ENCODE data around the gene ZMYND19. TPM values are rescaled to one million over a fixed set of nuclear protein-coding genes. Genes with fewer than 3 reads are reported as not detected.

Gene ZMYND19
- total RNA-seq, 4 donors from 2014 or later = 5.8 to 15.2 (median 11.8) TPM

GRCh38 chr9:137575716-137576411, 14.4 kb downstream of the ZMYND19 start:
- TF ChIP-seq POLR2A (IDR thresholded peaks at IDR 0.05) (no peak), CTCF (IDR thresholded peaks at IDR 0.05 in 4 of 5, conservative IDR thresholded peaks at IDR 0.05 in 1 of 5) (no peak)
- Histone ChIP-seq H3K27me3 (no peaks in the 10 kb centered on the region), H3K4me1 (peaks cover 32 to 39% of the 10 kb centered on the region in 2 donors), H3K9me3 (no peaks in the 10 kb centered on the region), H3K27ac (peak overlapping the region in 2 of 4 donors; percentile 46 to 60), H3K4me3 (no peak overlapping the region), H3K36me3 (peaks cover 0 to 46% of the 10 kb centered on the region in 2 donors)
- in situ Hi-C loops (cut with MboI; ENCODE audit: low sequenced_read_pairs in 4 of 4) = no loop called here
- ATAC-seq (no peak), DNase-seq (no peak)
- intact Hi-C loops (cut with DNase I; ENCODE audit: low total_unique reads) = no loop called here

GRCh38 chr9:137575364-137575715, 15.0 kb downstream of the ZMYND19 start:
- ATAC-seq (no peak), DNase-seq (no peak)
- Histone ChIP-seq H3K27me3 (no peaks in the 10 kb centered on the region), H3K27ac (peak overlapping the region in 2 of 4 donors; percentile 46 to 60), H3K4me3 (no peak overlapping the region), H3K4me1 (peaks cover 29 to 37% of the 10 kb centered on the region in 2 donors), H3K36me3 (peaks cover 0 to 46% of the 10 kb centered on the region in 2 donors), H3K9me3 (no peaks in the 10 kb centered on the region)
- TF ChIP-seq CTCF (IDR thresholded peaks at IDR 0.05 in 4 of 5, conservative IDR thresholded peaks at IDR 0.05 in 1 of 5) (no peak), POLR2A (IDR thresholded peaks at IDR 0.05) (no peak)
- in situ Hi-C loops (cut with MboI; ENCODE audit: low sequenced_read_pairs in 4 of 4) = no loop called here
- intact Hi-C loops (cut with DNase I; ENCODE audit: low total_unique reads) = no loop called here

GRCh38 chr9:137574192-137574591, 16.1 kb downstream of the ZMYND19 start:
- in situ Hi-C loops (cut with MboI; ENCODE audit: low sequenced_read_pairs in 4 of 4) = no loop called here
- no peaks in the 10 kb centered on the region for H3K27me3 ChIP-seq
- H3K9me3 ChIP-seq = no peaks in the 10 kb centered on the region
- H3K36me3 ChIP-seq = peaks cover 0 to 46% of the 10 kb centered on the region in 2 donors
- no peak overlapping the region for H3K27ac ChIP-seq
- DNase-seq (no peak), ATAC-seq (no peak)
- TF ChIP-seq POLR2A (IDR thresholded peaks at IDR 0.05) (no peak), CTCF (IDR thresholded peaks at IDR 0.05 in 4 of 5, conservative IDR thresholded peaks at IDR 0.05 in 1 of 5) (no peak)
- intact Hi-C loops (cut with DNase I; ENCODE audit: low total_unique reads) = no loop called here
- H3K4me1 ChIP-seq = peaks cover 29 to 32% of the 10 kb centered on the region in 2 donors
- H3K4me3 ChIP-seq = no peak overlapping the region

- Histone ChIP-seq H3K4me3 (no peak overlapping the region), H3K9me3 (no peaks in the 10 kb centered on the region), H3K27me3 (no peaks in the 10 kb centered on the region), H3K27ac (no peak overlapping the region), H3K36me3 (peaks cover 0 to 38% of the 10 kb centered on the region in 2 donors), H3K4me1 (peaks cover 4 to 6% of the 10 kb centered on the region in 2 donors)
- DNase-seq (no peak), ATAC-seq (no peak)
- in situ Hi-C loops (cut with MboI; ENCODE audit: low sequenced_read_pairs in 4 of 4) = no loop called here
- intact Hi-C loops (cut with DNase I; ENCODE audit: low total_unique reads) = no loop called here
- no peak for TF ChIP-seq CTCF (IDR thresholded peaks at IDR 0.05 in 4 of 5, conservative IDR thresholded peaks at IDR 0.05 in 1 of 5)
- TF ChIP-seq POLR2A (IDR thresholded peaks at IDR 0.05) = no peak
Observed at GRCh38 chr9:137570566-137570965, 19.7 kb downstream of the ZMYND19 start.
